ENCODE data around the gene EFR3B.

The EFR3B gene

DNA sequence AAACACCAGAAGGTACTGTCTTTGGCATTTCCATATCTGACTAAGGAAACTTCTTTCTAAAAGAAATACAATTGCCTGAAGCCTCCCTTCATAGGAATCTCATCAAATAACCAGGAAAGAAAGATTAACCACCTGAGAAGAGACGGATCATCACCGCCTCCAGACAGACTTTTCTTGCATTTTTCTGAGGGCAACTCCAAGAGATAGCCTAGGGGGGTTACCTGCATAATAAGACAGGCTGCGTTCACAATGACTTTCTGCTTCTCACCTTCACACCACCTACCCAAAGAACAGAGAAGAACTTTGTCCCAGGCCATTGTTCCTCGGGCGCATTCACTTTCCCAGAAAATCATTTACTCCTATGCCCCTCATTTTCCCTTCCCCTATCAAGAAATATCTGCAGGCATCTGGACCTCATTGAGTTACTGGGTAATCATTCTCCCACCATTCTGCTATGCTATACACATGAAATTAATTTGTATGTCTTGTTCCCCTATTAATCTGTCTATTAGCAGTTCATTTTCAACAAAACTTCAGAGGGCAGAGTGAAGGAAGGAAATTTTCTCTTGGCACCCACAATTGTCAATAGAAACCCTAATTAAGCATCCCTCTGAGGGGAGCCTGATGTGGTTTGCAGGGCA, 134.8 kb downstream of the EFR3B start:
- H3K4me1 Mint-ChIP-seq = no peaks in the 10 kb centered on the region
- no peak for ATAC-seq
- DNase-seq = no peak
- no peak overlapping the region for H3K27ac Mint-ChIP-seq
- H3K4me3 Mint-ChIP-seq = no peak overlapping the region
- H3K9me3 Mint-ChIP-seq = no peaks in the 10 kb centered on the region
- H3K27me3 Mint-ChIP-seq = peaks cover 11% of the 10 kb centered on the region
- H3K36me3 Mint-ChIP-seq (ENCODE audit: low read depth) = no peaks in the 10 kb centered on the region

DNA sequence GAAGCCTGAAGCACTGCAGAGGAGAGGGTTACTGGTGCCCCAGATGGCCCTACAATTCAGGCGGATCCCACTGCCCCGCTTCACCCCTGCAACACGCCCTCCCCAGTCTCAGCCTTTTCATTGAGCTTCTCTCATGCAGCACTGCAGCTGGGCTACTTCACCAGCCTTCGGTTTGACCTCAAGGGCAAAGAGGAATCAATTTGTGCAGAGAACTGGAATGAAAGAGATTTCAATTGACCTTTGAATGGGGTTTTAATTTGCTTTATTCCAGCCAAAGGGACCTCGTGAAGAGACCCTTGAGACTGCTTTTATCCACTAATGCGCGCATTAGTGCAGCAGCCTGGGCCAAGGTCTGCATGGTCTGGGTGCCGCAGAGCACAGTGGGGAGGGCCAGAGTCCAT, 135.3 kb downstream of the EFR3B start:
- H3K4me1 Mint-ChIP-seq = no peaks in the 10 kb centered on the region
- H3K27me3 Mint-ChIP-seq = peaks cover 11% of the 10 kb centered on the region
- H3K27ac Mint-ChIP-seq = no peak overlapping the region
- ATAC-seq (no peak), DNase-seq (no peak)
- H3K9me3 Mint-ChIP-seq = no peaks in the 10 kb centered on the region
- H3K36me3 Mint-ChIP-seq (ENCODE audit: low read depth) = no peaks in the 10 kb centered on the region
- no peak overlapping the region for H3K4me3 Mint-ChIP-seq

- peaks cover 6% of the 10 kb centered on the region for H3K27me3 Mint-ChIP-seq
- no peak overlapping the region for H3K4me3 Mint-ChIP-seq
- H3K36me3 Mint-ChIP-seq (ENCODE audit: low read depth) = no peaks in the 10 kb centered on the region
- H3K27ac Mint-ChIP-seq = no peak overlapping the region
- no peaks in the 10 kb centered on the region for H3K4me1 Mint-ChIP-seq
- ATAC-seq (no peak), DNase-seq (no peak)
- H3K9me3 Mint-ChIP-seq = no peaks in the 10 kb centered on the region
Measured at GRCh38 chr2:25178976-25179375, 137.1 kb downstream of the EFR3B start.

DNA sequence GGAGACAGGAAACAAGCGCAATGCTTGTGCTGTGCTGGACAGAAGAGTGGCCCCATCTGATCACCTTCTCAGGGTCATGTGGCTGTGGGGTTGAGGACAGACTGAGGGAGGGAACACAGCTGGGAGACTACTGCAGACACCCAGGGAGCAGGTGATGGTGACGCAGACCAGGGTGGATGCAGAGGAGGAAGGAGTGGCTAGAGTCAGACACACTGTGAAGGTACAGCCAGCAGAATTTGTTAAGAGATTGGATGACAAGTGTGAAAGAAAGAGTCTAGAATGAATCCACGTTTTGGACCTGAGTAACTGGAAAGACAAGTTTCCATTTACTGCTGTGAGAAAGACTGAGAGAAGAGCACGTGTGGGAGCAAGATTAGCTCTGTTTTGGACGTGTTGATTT, 142.4 kb downstream of the EFR3B start:
- no peak overlapping the region for H3K4me3 Mint-ChIP-seq
- no peak overlapping the region for H3K27ac Mint-ChIP-seq
- peaks cover 3% of the 10 kb centered on the region for H3K27me3 Mint-ChIP-seq
- ATAC-seq = no peak
- no peak for DNase-seq
- H3K9me3 Mint-ChIP-seq = no peaks in the 10 kb centered on the region
- H3K36me3 Mint-ChIP-seq (ENCODE audit: low read depth) = no peaks in the 10 kb centered on the region
- no peaks in the 10 kb centered on the region for H3K4me1 Mint-ChIP-seq

GRCh38 chr2:25187729-25188350, 146.0 kb downstream of the EFR3B start:
- DNase-seq = no peak
- Mint-ChIP-seq H3K27ac (no peak overlapping the region), H3K4me1 (no peaks in the 10 kb centered on the region), H3K27me3 (no peaks in the 10 kb centered on the region), H3K9me3 (no peaks in the 10 kb centered on the region), H3K36me3 (ENCODE audit: low read depth) (no peaks in the 10 kb centered on the region), H3K4me3 (no peak overlapping the region)
- ATAC-seq = no peak

DNA sequence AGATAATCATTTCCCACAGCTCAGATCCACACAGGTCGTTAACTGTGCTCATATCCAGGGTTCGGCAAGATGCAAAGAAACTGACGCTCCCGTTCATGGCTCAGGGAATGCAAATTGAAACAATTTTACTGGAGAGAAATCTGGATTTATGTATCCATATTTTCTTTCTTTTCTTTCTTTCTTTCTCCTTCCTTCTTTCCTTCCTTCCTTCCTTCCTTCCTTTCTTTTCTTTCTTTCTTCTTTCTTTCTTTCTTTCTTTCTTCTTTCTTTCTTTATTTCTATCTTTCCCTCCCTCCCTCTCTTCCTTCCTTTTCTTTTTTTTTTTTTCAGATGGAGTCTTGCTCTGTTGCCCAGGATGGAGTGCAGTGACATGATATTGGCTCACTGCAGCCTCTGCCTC, 146.5 kb downstream of the EFR3B start:
- ATAC-seq (no peak), DNase-seq (no peak)
- H3K27me3 Mint-ChIP-seq = no peaks in the 10 kb centered on the region
- H3K4me3 Mint-ChIP-seq = no peak overlapping the region
- H3K4me1 Mint-ChIP-seq = no peaks in the 10 kb centered on the region
- H3K27ac Mint-ChIP-seq = no peak overlapping the region
- no peaks in the 10 kb centered on the region for H3K36me3 Mint-ChIP-seq (ENCODE audit: low read depth)
- H3K9me3 Mint-ChIP-seq = no peaks in the 10 kb centered on the region

- no peak for DNase-seq
- Mint-ChIP-seq H3K4me3 (no peak overlapping the region), H3K36me3 (ENCODE audit: low read depth) (no peaks in the 10 kb centered on the region), H3K27me3 (no peaks in the 10 kb centered on the region), H3K9me3 (no peaks in the 10 kb centered on the region), H3K27ac (no peak overlapping the region), H3K4me1 (no peaks in the 10 kb centered on the region)
- no peak for ATAC-seq
Measured at GRCh38 chr2:25190536-25190935, 148.7 kb downstream of the EFR3B start.

GRCh38 chr2:25194576-25195122, 152.8 kb downstream of the EFR3B start:
- ATAC-seq (no peak), DNase-seq (no peak)
- Mint-ChIP-seq H3K36me3 (ENCODE audit: low read depth) (no peaks in the 10 kb centered on the region), H3K4me1 (no peaks in the 10 kb centered on the region), H3K27me3 (no peaks in the 10 kb centered on the region), H3K4me3 (no peak overlapping the region), H3K9me3 (no peaks in the 10 kb centered on the region), H3K27ac (no peak overlapping the region)

- Mint-ChIP-seq H3K9me3 (no peaks in the 10 kb centered on the region), H3K4me3 (no peak overlapping the region), H3K36me3 (ENCODE audit: low read depth) (no peaks in the 10 kb centered on the region), H3K27me3 (no peaks in the 10 kb centered on the region), H3K27ac (no peak overlapping the region), H3K4me1 (peaks cover 6% of the 10 kb centered on the region)
- ATAC-seq (no peak), DNase-seq (no peak)
Measured at GRCh38 chr2:25197336-25198208, 155.7 kb downstream of the EFR3B start.

DNA sequence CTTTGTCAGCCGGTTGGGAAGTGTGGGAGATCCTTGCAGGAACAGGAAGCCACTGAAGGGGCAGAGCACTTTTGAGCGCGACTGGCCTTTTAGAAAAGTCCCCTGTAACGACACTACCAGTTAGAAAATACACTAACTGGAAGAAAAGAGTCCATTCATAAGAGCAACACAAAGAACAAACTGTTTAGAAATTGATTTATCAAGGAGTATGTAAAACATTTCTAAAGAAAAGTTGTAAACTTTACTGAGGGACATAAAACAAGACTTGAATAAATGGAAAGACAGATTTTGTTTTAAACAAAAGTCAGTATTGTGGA, 156.3 kb downstream of the EFR3B start:
- H3K9me3 Mint-ChIP-seq = no peaks in the 10 kb centered on the region
- no peak overlapping the region for H3K27ac Mint-ChIP-seq
- ATAC-seq (no peak), DNase-seq (no peak)
- no peaks in the 10 kb centered on the region for H3K36me3 Mint-ChIP-seq (ENCODE audit: low read depth)
- peaks cover 8% of the 10 kb centered on the region for H3K4me1 Mint-ChIP-seq
- H3K27me3 Mint-ChIP-seq = no peaks in the 10 kb centered on the region
- H3K4me3 Mint-ChIP-seq = no peak overlapping the region

GRCh38 chr2:25198576-25198975, 156.7 kb downstream of the EFR3B start:
- Mint-ChIP-seq H3K27me3 (no peaks in the 10 kb centered on the region), H3K4me1 (peaks cover 10% of the 10 kb centered on the region), H3K9me3 (no peaks in the 10 kb centered on the region), H3K36me3 (ENCODE audit: low read depth) (no peaks in the 10 kb centered on the region), H3K4me3 (no peak overlapping the region), H3K27ac (no peak overlapping the region)
- ATAC-seq = no peak
- no peak for DNase-seq

DNA sequence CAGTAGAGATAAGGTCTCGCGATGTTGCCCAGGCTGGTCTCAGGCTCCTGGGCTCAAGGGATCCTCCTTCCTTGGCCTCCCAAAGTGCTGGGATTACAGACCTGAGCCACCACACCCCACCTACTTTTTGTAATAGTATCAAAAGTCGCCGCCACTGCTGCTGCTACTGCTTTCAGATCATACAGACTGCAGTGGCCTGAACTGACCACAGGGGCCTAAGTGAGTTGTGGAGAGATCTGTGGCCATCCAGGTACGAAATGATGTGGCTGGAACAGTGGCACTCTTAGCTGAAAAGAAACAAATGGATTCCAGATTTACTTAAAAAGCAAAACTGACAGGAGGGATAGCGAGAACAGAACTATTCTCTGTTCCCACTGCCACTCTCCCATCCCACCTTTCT, 159.4 kb downstream of the EFR3B start:
- Mint-ChIP-seq H3K27ac (no peak overlapping the region), H3K27me3 (no peaks in the 10 kb centered on the region), H3K36me3 (ENCODE audit: low read depth) (no peaks in the 10 kb centered on the region), H3K9me3 (no peaks in the 10 kb centered on the region), H3K4me1 (peaks cover 17% of the 10 kb centered on the region), H3K4me3 (no peak overlapping the region)
- ATAC-seq = no peak
- no peak for DNase-seq

DNA sequence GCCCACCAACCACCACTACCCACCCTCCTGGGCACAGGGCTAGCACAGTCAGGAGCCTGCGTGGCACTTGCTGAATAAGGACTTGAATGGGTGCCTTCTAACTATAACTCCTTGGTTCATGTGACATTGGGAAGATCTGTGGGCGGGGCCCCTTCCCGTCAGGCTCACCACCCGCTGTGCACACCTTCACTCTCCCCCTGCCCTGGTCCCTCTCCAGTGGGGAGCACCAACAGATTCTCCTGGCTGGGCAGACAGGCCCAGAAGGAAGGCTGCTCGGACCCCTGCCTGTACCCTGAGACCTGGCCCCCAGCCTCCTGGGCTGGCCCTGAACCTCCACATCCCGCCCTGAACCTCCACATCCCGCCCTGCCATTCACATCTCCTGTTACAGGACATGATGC, 159.9 kb downstream of the EFR3B start:
- H3K4me1 Mint-ChIP-seq = peaks cover 21% of the 10 kb centered on the region
- H3K27me3 Mint-ChIP-seq = no peaks in the 10 kb centered on the region
- no peak for ATAC-seq

GRCh38 chr2:25202275-25202674, 160.4 kb downstream of the EFR3B start:
- peaks cover 26% of the 10 kb centered on the region for H3K4me1 Mint-ChIP-seq
- DNase-seq (no peak), ATAC-seq (no peak)
- no peak overlapping the region for H3K4me3 Mint-ChIP-seq
- no peaks in the 10 kb centered on the region for H3K36me3 Mint-ChIP-seq (ENCODE audit: low read depth)
- H3K27me3 Mint-ChIP-seq = no peaks in the 10 kb centered on the region
- H3K27ac Mint-ChIP-seq = no peak overlapping the region
- no peaks in the 10 kb centered on the region for H3K9me3 Mint-ChIP-seq

More for the DNA sequence above, 159.9 kb downstream of the EFR3B start:
- no peaks in the 10 kb centered on the region for H3K9me3 Mint-ChIP-seq
- H3K27ac Mint-ChIP-seq = no peak overlapping the region
- DNase-seq = no peak
- H3K4me3 Mint-ChIP-seq = no peak overlapping the region
- no peaks in the 10 kb centered on the region for H3K36me3 Mint-ChIP-seq (ENCODE audit: low read depth)

Data from activated naive CD8-positive, alpha-beta T cell treated with anti-CD3 and anti-CD28 coated beads, Interleukin-2, amount 50 U/mL, for 24 hours (primary cell).